Uterus (tissue), 2 donors: ENCODE data around the gene COL5A1.

Experiments
- POLR2A ChIP-seq, 2 donors: fragments of 450-650 bp; IDR thresholded peaks; one replicate each; pipeline ENCODE4 v1.6.1; 2016; ENCODE audit warnings: antibody characterized with exemption in 2 of 2, mild to moderate bottlenecking in 1 of 2, moderate library complexity in 1 of 2
- TF ChIP-seq, protein P1 (sequence below), 4 experiments: fragments of 200-600 bp in 2 of 4; fragments of 450-650 bp in 2 of 4; sonication (generic) in 2 of 4; IDR thresholded peaks; one replicate each; pipeline ENCODE4 v1.5.1; 2016 to 2019; ENCODE audit warnings: antibody characterized with exemption in 4 of 4, mild to moderate bottlenecking in 2 of 4, moderate library complexity in 1 of 4

- no peak for TF ChIP-seq POLR2A (IDR thresholded peaks at IDR 0.05)
- TF ChIP-seq, protein P1, sequence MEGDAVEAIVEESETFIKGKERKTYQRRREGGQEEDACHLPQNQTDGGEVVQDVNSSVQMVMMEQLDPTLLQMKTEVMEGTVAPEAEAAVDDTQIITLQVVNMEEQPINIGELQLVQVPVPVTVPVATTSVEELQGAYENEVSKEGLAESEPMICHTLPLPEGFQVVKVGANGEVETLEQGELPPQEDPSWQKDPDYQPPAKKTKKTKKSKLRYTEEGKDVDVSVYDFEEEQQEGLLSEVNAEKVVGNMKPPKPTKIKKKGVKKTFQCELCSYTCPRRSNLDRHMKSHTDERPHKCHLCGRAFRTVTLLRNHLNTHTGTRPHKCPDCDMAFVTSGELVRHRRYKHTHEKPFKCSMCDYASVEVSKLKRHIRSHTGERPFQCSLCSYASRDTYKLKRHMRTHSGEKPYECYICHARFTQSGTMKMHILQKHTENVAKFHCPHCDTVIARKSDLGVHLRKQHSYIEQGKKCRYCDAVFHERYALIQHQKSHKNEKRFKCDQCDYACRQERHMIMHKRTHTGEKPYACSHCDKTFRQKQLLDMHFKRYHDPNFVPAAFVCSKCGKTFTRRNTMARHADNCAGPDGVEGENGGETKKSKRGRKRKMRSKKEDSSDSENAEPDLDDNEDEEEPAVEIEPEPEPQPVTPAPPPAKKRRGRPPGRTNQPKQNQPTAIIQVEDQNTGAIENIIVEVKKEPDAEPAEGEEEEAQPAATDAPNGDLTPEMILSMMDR (IDR thresholded peaks at IDR 0.05), result no peak
Observed at GRCh38 chr9:134720136-134720753, 78.6 kb downstream of the COL5A1 start.
